Esophagus (tissue), 2 donors: ENCODE data around the gene LEUTX. TPM values are rescaled to one million over a fixed set of nuclear protein-coding genes. Genes with fewer than 3 reads are reported as not detected.

Experiments used
- H3K27ac ChIP-seq, 2 donors: one replicate each; pipeline ENCODE4 v1.5.1; 2013; ENCODE audit warnings: low read depth in 2 of 2, mild to moderate bottlenecking in 2 of 2, inconsistent platforms in 1 of 2, low read length in 1 of 2, moderate library complexity in 1 of 2
- H3K27me3 ChIP-seq, 2 donors: one replicate each; pipeline ENCODE4 v1.6.1; 2013; ENCODE audit warnings: low read length in 2 of 2, control low read depth in 1 of 2, mild to moderate bottlenecking in 1 of 2; ENCODE audit not compliant: insufficient read depth in 2 of 2, control insufficient read depth in 1 of 2
- H3K36me3 ChIP-seq, 2 donors: one replicate each; pipeline ENCODE4 v1.6.1; 2013; ENCODE audit warnings: low read length in 1 of 2; ENCODE audit not compliant: control insufficient read depth in 2 of 2, insufficient read depth in 2 of 2
- H3K4me1 ChIP-seq, 2 donors: one replicate each; pipeline ENCODE4 v1.6.1; 2013; ENCODE audit warnings: low read length in 1 of 2; ENCODE audit not compliant: control insufficient read depth in 2 of 2, insufficient read depth in 2 of 2
- H3K4me3 ChIP-seq, 2 donors: one replicate each; pipeline ENCODE4 v1.5.1; 2013; ENCODE audit warnings: low read length in 2 of 2, mild to moderate bottlenecking in 2 of 2, low read depth in 1 of 2, moderate library complexity in 1 of 2
- H3K9me3 ChIP-seq, 2 donors: one replicate each; pipeline ENCODE4 v1.6.1; 2013; ENCODE audit warnings: mild to moderate bottlenecking in 2 of 2, low read depth in 1 of 2, low read length in 1 of 2, moderate library complexity in 1 of 2; ENCODE audit not compliant: control insufficient read depth in 2 of 2, insufficient read depth in 1 of 2
- WGBS, 2 donors: extraction: QIAGEN DNeasy Blood & Tissue Kit; methylation state at CpG; one replicate each; pipeline ENCODE4 v1.1.7; 2013; 5-methylcytosine and 5-hydroxymethylcytosine counted together
- polyA plus RNA-seq, 2 donors: library from polyadenylated mRNA; stranded (reverse); fragments of 200-250 nt; gene quantifications; one replicate each; pipeline ENCODE4 v1.2.3, GENCODE V29; 2013
- donor health status: healthy with polysubstance abuse.
- donor health status: Bipolar disorder and iron deficiency.

LEUTX gene
- polyA plus RNA-seq, 2 donors = 0.06 TPM; not detected in 1

DNA sequence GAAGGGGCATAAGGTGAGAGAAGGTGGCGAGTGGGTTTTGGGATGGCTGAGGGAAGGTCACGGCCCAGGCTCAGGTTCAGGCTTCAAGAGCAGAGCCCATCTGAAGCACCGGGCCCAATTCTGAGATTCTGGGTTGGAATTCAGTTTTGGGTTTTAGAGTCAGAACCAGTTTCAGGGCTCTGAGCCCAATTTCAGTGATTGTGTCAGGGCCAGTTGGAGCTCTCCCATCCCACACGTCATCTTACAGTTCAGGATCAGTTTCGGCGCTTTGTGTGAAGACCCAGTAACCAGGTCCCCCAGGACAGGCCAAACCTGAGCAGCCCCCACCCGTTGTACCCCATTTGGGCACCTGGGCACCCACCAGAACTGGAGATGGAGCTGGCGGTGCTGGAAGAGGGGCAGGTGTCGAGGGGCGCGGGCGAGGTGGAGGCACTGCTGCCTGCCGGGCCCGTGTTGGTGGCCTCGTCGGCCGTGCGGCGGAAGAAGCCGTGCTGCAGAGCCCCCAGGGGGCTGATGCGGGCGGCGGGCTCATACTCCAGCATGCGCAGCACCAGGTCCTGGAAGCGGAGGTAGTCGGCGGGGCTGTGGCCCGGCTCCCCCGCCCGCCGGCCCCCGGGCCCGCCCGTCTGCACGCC lies 47.8 kb downstream of the LEUTX start:
- H3K9me3 ChIP-seq = no peaks in the 10 kb centered on the region
- H3K4me3 ChIP-seq = no peak overlapping the region
- H3K27me3 ChIP-seq = no peaks in the 10 kb centered on the region
- H3K4me1 ChIP-seq = peaks cover 2 to 5% of the 10 kb centered on the region in 2 donors
- H3K36me3 ChIP-seq = peaks cover 15 to 37% of the 10 kb centered on the region in 2 donors
- 89 to 92% methylated on average over 35 of the region's 35 CpGs for WGBS, 2 donors
- no peak overlapping the region for H3K27ac ChIP-seq

DNA sequence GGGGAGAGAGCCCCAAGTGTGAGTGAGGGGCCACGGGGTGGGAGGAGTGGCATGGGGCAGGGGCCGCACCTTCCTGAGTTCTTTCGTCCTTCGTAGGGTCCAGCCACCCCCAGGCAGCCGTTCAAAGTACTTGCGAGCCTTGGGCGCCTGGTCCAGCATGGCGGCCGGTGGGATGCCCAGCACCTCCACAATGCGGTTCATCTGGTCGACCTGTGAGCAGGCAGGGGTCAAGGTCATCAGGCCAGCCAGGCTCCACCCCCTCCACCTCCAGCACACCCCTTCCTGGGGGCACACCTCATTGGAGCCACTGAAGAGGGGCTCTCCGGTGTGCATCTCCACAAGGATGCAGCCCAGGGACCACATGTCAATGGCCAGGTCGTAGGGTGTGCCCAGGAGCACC lies 48.6 kb downstream of the LEUTX start:
- H3K27ac ChIP-seq = no peak overlapping the region
- H3K4me1 ChIP-seq = peaks cover 2 to 5% of the 10 kb centered on the region in 2 donors
- WGBS, 2 donors = 85 to 91% methylated on average over 13 of the region's 13 CpGs
- no peaks in the 10 kb centered on the region for H3K27me3 ChIP-seq
- peaks cover 15 to 39% of the 10 kb centered on the region in 2 donors for H3K36me3 ChIP-seq
- no peak overlapping the region for H3K4me3 ChIP-seq
- H3K9me3 ChIP-seq = no peaks in the 10 kb centered on the region

DNA sequence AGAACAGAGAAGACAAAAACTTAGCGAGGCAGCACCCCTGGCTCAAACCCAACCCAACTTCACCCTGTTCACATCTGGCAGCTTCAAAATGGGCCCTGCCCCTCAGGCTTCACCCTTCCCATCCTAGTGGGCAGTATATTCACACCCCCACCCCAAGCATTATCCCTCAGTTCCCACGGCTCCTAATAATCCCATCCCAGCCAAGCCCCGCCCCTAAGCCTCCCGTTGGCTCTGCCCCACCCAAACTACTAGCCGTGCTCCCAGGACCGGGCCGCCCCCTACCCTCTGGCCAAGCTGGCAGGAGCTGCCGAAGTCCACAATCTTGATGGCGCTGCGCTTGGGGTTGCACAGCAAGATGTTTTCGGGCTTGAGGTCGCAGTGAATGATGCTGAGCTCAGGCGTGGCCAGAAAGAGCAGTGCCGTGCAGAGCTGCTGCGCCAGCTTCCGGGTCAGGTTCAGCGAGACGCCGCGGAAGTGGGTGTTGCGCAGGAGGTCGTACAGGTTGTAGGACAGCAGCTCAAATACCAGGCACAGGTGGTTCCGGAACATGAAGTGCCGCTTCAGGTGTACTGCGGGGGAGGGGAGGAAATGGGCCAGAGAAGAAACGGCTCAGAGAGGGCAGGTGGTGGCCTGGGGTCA lies 49.5 kb downstream of the LEUTX start:
- H3K36me3 ChIP-seq = peaks cover 15 to 39% of the 10 kb centered on the region in 2 donors
- H3K4me1 ChIP-seq = peaks cover 5% of the 10 kb centered on the region in 2 donors
- no peak overlapping the region for H3K4me3 ChIP-seq
- WGBS, 2 donors = 78 to 82% methylated on average over 26 of the region's 26 CpGs
- no peaks in the 10 kb centered on the region for H3K9me3 ChIP-seq
- no peaks in the 10 kb centered on the region for H3K27me3 ChIP-seq
- H3K27ac ChIP-seq = no peak overlapping the region

DNA sequence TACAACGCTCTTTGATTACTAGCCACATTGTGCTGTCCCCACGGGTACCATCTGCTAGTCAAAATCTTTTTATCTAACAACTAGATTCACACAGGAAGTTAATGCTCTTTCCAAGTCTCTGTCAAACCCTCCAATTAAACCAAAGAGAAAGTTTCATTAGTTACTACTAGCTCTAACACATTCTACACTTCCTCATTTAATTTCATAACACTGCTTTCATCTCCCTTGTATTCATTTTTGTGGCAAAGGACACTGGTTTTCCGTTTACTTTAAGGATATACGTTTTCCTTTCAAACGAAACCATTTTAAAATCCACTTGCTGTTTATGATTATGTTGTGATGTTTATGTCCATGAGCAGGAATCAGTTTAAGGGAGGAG lies 50.0 kb downstream of the LEUTX start:
- Histone ChIP-seq H3K4me3 (no peak overlapping the region), H3K27ac (no peak overlapping the region), H3K4me1 (peaks cover 4% of the 10 kb centered on the region in 2 donors), H3K9me3 (no peaks in the 10 kb centered on the region), H3K27me3 (no peaks in the 10 kb centered on the region), H3K36me3 (peaks cover 15 to 39% of the 10 kb centered on the region in 2 donors)
- 63 to 65% methylated on average over 5 of the region's 5 CpGs for WGBS, 2 donors

DNA sequence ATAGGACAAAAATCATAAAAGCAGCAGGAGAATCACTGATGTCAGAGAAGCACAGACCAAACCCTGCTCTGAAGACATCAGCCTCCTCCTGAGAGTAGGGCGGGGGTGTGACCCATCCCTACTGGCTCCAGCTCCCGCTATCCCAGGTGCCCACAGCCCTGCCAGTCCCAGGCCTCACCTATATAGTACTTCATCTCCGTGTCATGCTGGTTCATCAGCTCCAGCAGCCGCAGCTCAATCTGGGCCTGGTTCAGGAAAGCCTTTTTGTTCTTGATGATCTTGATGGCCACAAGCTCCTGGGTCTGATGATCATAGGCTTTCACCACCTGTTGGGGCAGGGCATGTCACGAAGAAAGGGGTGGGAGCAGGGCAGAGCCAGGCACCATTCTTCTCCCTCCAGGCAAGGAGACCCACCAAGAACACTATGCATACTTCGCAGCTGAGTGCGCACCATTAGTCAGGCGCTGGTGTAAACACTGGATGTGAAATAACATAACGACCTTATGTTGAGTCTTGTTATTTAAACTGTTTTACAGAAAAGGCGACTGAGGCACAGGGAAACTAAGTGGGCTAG lies 51.1 kb downstream of the LEUTX start:
- 92 to 93% methylated on average over 10 of the region's 10 CpGs for WGBS, 2 donors
- Histone ChIP-seq H3K36me3 (peaks cover 15 to 43% of the 10 kb centered on the region in 2 donors), H3K4me3 (no peak overlapping the region), H3K27ac (no peak overlapping the region), H3K9me3 (no peaks in the 10 kb centered on the region), H3K27me3 (no peaks in the 10 kb centered on the region), H3K4me1 (peaks cover 3 to 7% of the 10 kb centered on the region in 2 donors)

DNA sequence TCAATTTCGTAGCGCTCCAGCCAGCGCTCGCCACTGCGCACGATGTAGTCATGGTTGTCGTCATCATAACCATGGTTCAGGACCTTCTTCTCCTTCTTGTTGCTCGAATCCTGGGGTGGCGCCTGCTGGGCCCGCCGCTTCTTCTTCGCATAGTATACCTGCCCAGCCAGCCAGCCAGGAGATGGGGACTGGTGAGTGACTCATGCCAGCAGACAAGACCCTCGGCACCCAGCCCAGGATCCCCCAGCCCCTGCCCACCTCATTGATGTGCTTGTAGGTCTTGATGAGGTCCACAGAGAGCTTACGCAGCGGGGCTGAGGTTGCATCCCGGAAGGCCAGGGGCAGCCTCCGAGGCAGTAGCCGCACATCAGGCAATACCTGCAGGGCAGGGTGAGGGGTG lies 51.8 kb downstream of the LEUTX start:
- peaks cover 0 to 7% of the 10 kb centered on the region in 2 donors for H3K4me1 ChIP-seq
- WGBS, 2 donors = 91 to 94% methylated on average over 18 of the region's 18 CpGs
- H3K9me3 ChIP-seq = no peaks in the 10 kb centered on the region
- no peak overlapping the region for H3K27ac ChIP-seq
- no peaks in the 10 kb centered on the region for H3K27me3 ChIP-seq
- peaks cover 15 to 43% of the 10 kb centered on the region in 2 donors for H3K36me3 ChIP-seq
- no peak overlapping the region for H3K4me3 ChIP-seq

DNA sequence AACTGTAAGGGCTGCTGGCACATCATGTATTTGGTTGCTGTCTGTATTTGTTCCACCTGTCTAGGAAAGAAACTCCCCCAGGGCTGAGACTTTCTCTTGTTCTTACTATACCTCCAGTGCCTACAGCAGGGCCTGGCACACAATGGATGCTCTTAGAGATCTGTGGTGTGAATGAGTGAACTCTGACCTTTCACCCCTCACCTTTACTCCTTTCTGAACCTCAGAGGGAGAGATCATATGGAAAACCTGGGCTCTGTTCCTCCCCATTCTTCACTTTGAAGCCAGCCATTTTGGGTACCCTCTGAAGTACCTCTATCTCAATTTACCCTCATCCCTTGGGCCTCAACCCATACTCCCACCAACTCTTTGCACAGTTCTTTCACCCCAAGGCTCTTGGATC lies 52.2 kb downstream of the LEUTX start:
- H3K27me3 ChIP-seq = no peaks in the 10 kb centered on the region
- H3K9me3 ChIP-seq = no peaks in the 10 kb centered on the region
- peaks cover 15 to 40% of the 10 kb centered on the region in 2 donors for H3K36me3 ChIP-seq
- H3K4me3 ChIP-seq = no peak overlapping the region
- H3K27ac ChIP-seq = no peak overlapping the region
- peaks cover 0 to 7% of the 10 kb centered on the region in 2 donors for H3K4me1 ChIP-seq

DNA sequence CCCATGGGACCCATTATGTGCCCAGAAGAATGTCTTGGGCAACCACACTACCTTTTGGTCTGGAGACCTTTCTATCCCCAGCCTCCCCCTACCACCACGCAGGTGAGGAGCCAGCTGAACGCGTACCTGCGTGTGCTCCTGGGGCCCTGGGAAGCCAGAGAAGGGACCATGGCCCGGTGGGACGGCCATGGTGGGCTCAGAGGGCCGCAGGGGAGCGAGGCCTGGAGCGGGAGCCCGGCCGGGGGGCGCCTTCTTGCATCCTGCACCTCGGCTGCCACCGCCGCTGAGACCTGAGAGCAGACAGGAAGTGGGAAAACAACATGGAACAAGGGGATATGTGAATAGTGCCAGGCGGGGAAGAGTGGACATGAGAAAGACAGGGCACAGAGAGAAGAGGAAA lies 53.0 kb downstream of the LEUTX start:
- no peak overlapping the region for H3K4me3 ChIP-seq
- peaks cover 18 to 37% of the 10 kb centered on the region in 2 donors for H3K36me3 ChIP-seq
- 89 to 90% methylated on average over 16 of the region's 16 CpGs for WGBS, 2 donors
- H3K4me1 ChIP-seq = peaks cover 0 to 7% of the 10 kb centered on the region in 2 donors
- no peaks in the 10 kb centered on the region for H3K9me3 ChIP-seq
- no peak overlapping the region for H3K27ac ChIP-seq
- H3K27me3 ChIP-seq = no peaks in the 10 kb centered on the region

DNA sequence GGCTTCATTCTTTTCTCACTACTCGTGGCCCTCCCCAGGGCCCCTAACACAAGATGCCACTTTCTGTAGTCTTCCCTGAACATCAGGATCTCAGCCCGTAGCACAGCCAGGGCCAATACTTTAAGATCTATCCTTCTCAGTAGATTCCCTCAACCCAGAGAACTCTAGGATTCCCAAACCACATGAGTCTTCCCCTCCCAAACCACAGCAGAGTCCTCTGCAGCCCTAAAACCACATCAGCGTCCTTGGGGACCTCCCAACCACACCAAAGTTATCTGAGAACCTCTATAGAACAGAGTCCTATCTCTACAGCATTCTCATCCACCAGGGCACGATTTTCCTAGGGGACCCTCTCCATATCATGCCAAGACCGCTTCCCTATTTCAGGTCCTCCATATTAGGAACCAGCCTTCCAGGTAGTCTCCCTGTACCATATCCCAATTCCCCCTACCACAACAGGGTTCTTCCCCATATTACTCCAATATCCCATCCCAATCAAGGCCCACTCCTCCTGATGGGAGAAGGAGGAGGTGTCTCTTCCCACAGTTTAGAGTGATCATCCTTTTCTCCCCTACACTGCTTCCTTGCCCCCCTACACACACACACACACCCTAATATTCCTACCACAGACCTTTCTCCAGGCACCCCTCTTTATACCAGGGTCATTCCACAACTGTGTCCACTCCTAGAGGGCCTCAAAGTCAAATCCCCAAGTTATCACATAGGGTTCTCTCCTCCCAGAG lies 53.9 kb downstream of the LEUTX start:
- Histone ChIP-seq H3K4me1 (peaks cover 0 to 7% of the 10 kb centered on the region in 2 donors), H3K27ac (peak overlapping the region; percentile 6 to 49), H3K27me3 (no peaks in the 10 kb centered on the region), H3K4me3 (peak overlapping the region; percentile 86 to 97), H3K36me3 (peaks cover 18 to 39% of the 10 kb centered on the region in 2 donors), H3K9me3 (no peaks in the 10 kb centered on the region)
- WGBS, 2 donors = 55 to 59% methylated on average over 5 of the region's 5 CpGs
